ENCODE data around the gene DCLK1. TPM values are rescaled to one million over a fixed set of nuclear protein-coding genes. Genes with fewer than 3 reads are reported as not detected.

Gene DCLK1
- total RNA-seq, 1 donor from 2014 or later, result 4.5 TPM

GRCh38 chr13:36163809-36164308, 32.7 kb upstream of the DCLK1 start:
- H3K4me3 ChIP-seq, result no peak overlapping the region
- no peak overlapping the region for H3K27ac ChIP-seq
- no peaks in the 10 kb centered on the region for H3K27me3 ChIP-seq
- DNase-seq (peak; percentile 87), ATAC-seq (peak; percentile 94)
- H3K4me1 ChIP-seq, result no peaks in the 10 kb centered on the region
- no peaks in the 10 kb centered on the region for H3K36me3 ChIP-seq
- intact Hi-C loops (cut with DNase I), result no loop called here
- H3K9me3 ChIP-seq, result no peaks in the 10 kb centered on the region
- TF ChIP-seq CTCF (IDR thresholded peaks at IDR 0.05), result no peak

- no peaks in the 10 kb centered on the region for H3K4me1 ChIP-seq
- no peak overlapping the region for H3K27ac ChIP-seq
- no peaks in the 10 kb centered on the region for H3K27me3 ChIP-seq
- no peak for DNase-seq
- no peaks in the 10 kb centered on the region for H3K9me3 ChIP-seq
- intact Hi-C loops (cut with DNase I), result no loop called here
- peak; percentile 31 for ATAC-seq
- TF ChIP-seq CTCF (IDR thresholded peaks at IDR 0.05), result no peak
- no peaks in the 10 kb centered on the region for H3K36me3 ChIP-seq
- H3K4me3 ChIP-seq, result no peak overlapping the region
Observed at GRCh38 chr13:36163286-36163685, 32.1 kb upstream of the DCLK1 start.

DNA sequence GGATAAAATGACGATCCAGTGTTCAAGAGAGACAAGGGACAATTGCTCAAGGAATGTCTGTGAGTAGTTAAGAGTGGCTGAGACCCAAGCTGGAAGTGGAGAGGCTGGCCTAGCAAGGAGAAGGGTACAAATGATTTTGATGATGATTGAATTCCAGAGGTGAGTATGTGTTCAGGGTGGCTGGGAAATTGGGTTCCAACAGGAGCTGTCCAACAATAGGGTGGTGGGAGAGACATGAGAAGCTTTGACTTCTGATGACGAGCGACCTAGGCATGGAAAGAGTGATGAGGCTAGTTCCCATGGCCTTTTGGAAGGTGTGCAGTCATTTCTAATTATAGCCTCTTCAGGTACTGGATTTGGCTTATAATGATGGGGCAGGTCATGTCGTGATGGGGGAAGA, 29.1 kb upstream of the DCLK1 start:
- no peak for TF ChIP-seq CTCF (IDR thresholded peaks at IDR 0.05)
- Histone ChIP-seq H3K4me3 (no peak overlapping the region), H3K27ac (no peak overlapping the region), H3K27me3 (no peaks in the 10 kb centered on the region), H3K4me1 (no peaks in the 10 kb centered on the region), H3K36me3 (no peaks in the 10 kb centered on the region), H3K9me3 (no peaks in the 10 kb centered on the region)
- no peak for ATAC-seq
- intact Hi-C loops (cut with DNase I), result no loop called here
- no peak for DNase-seq

- no peak overlapping the region for H3K27ac ChIP-seq
- TF ChIP-seq CTCF (IDR thresholded peaks at IDR 0.05), result no peak
- no peaks in the 10 kb centered on the region for H3K9me3 ChIP-seq
- DNase-seq (no peak), ATAC-seq (no peak)
- no peak overlapping the region for H3K4me3 ChIP-seq
- H3K4me1 ChIP-seq, result no peaks in the 10 kb centered on the region
- intact Hi-C loops (cut with DNase I), result no loop called here
- H3K27me3 ChIP-seq, result peaks cover 9% of the 10 kb centered on the region
- no peaks in the 10 kb centered on the region for H3K36me3 ChIP-seq
Observed at GRCh38 chr13:36158611-36159010, 27.4 kb upstream of the DCLK1 start.

- Histone ChIP-seq H3K27me3 (peaks cover 9% of the 10 kb centered on the region), H3K27ac (no peak overlapping the region), H3K9me3 (no peaks in the 10 kb centered on the region), H3K36me3 (no peaks in the 10 kb centered on the region), H3K4me1 (no peaks in the 10 kb centered on the region), H3K4me3 (no peak overlapping the region)
- intact Hi-C loops (cut with DNase I), result no loop called here
- no peak for TF ChIP-seq CTCF (IDR thresholded peaks at IDR 0.05)
- no peak for DNase-seq
- ATAC-seq, result no peak
Observed at GRCh38 chr13:36157480-36157879, 26.3 kb upstream of the DCLK1 start.

Measured in upper lobe of right lung (tissue), 1 donor.